Tibial nerve (tissue), 4 donors: Measurements from ENCODE around the gene BCAR3. TPM values are rescaled to one million over a fixed set of nuclear protein-coding genes. Genes with fewer than 3 reads are reported as not detected.
A peak's percentile ranks its signal among the peaks of the same experiment; 100 is the strongest.
"Not testable (repeated sequence)": the region's sequence is repeated elsewhere in the genome, so short reads cannot be mapped to it uniquely, and the experiment has no call there.

Experiments used
- DNase-seq, 2 donors: peaks; one replicate each; pipeline ENCODE4 v3.0.0-alpha.2; 2019; ENCODE audit warnings: low spot score in 2 of 2
- H3K27ac ChIP-seq, 4 donors: fragments of 200-600 bp; sonication (generic) in 3 of 4; one replicate each; pipeline ENCODE4 v1.5.1; 2017 to 2019; ENCODE audit warnings: mild to moderate bottlenecking in 1 of 4
- H3K27me3 ChIP-seq, 2 donors: fragments of 200-600 bp; sonication (generic) in 1 of 2; one replicate each; pipeline versions ENCODE4 v1.5.1 to v1.6.0; 2017 to 2019
- H3K36me3 ChIP-seq, 3 donors: fragments of 200-600 bp; sonication (generic); one replicate each; pipeline ENCODE4 v1.5.1; 2018 to 2019
- H3K4me1 ChIP-seq, 4 donors: fragments of 200-600 bp; sonication (generic) in 3 of 4; one replicate each; pipeline ENCODE4 v1.5.1; 2017 to 2019
- H3K4me3 ChIP-seq, 4 donors: fragments of 200-600 bp; sonication (generic) in 3 of 4; one replicate each; pipeline ENCODE4 v1.5.1; 2017 to 2019; ENCODE audit warnings: mild to moderate bottlenecking in 1 of 4, moderate library complexity in 1 of 4
- H3K9me3 ChIP-seq, 4 donors: fragments of 200-600 bp; sonication (generic) in 3 of 4; one replicate each; pipeline ENCODE4 v1.5.1; 2017 to 2019
- EP300 ChIP-seq, 2 donors: sonication (generic); formaldehyde crosslinking; IDR thresholded peaks; one replicate each; pipeline ENCODE4 v1.6.1; 2017; ENCODE audit warnings: antibody characterized with exemption in 2 of 2, mild to moderate bottlenecking in 1 of 2
- POLR2A ChIP-seq, 2 donors: fragments of 450-650 bp; IDR thresholded peaks; one replicate each; pipeline ENCODE4 v1.6.1; 2017; ENCODE audit warnings: antibody characterized with exemption in 2 of 2, mild to moderate bottlenecking in 2 of 2, moderate library complexity in 2 of 2
- WGBS, 2 donors: methylation state at CpG; one replicate each; pipeline ENCODE4 v1.1.5; 2018; 5-methylcytosine and 5-hydroxymethylcytosine counted together
- total RNA-seq, 4 donors: library from RNA; depleted of rRNA; stranded (reverse); fragments of >200 nt; gene quantifications; one replicate each; pipeline ENCODE4 v1.1.0, GENCODE V29; 2016
- TF ChIP-seq, protein P1 (sequence below), 5 experiments: fragments of 200-600 bp in 3 of 5; fragments of 450-650 bp in 2 of 5; sonication (generic) in 3 of 5; IDR thresholded peaks; one replicate each; pipeline ENCODE4 v1.5.1; 2016 to 2019; ENCODE audit warnings: antibody characterized with exemption in 5 of 5, mild to moderate bottlenecking in 3 of 5, moderate library complexity in 2 of 5

BCAR3 gene
- total RNA-seq, 4 donors from 2014 or later = 26.2 to 41.8 (median 36.5) TPM

GRCh38 chr1:93554883-93555872, 126.5 kb downstream of the BCAR3 start:
- peak overlapping the region in 2 of 4 donors; percentile 65 to 66 for H3K27ac ChIP-seq
- no peak overlapping the region for H3K4me3 ChIP-seq
- peaks cover 0 to 46% (median 28%) of the 10 kb centered on the region in 4 donors for H3K4me1 ChIP-seq
- H3K27me3 ChIP-seq = no peaks in the 10 kb centered on the region
- no peaks in the 10 kb centered on the region for H3K9me3 ChIP-seq
- TF ChIP-seq EP300 (IDR thresholded peaks at IDR 0.05) (peak in 1 of 2 donors; percentile 67), POLR2A (IDR thresholded peaks at IDR 0.05) (no peak)
- TF ChIP-seq, protein P1, sequence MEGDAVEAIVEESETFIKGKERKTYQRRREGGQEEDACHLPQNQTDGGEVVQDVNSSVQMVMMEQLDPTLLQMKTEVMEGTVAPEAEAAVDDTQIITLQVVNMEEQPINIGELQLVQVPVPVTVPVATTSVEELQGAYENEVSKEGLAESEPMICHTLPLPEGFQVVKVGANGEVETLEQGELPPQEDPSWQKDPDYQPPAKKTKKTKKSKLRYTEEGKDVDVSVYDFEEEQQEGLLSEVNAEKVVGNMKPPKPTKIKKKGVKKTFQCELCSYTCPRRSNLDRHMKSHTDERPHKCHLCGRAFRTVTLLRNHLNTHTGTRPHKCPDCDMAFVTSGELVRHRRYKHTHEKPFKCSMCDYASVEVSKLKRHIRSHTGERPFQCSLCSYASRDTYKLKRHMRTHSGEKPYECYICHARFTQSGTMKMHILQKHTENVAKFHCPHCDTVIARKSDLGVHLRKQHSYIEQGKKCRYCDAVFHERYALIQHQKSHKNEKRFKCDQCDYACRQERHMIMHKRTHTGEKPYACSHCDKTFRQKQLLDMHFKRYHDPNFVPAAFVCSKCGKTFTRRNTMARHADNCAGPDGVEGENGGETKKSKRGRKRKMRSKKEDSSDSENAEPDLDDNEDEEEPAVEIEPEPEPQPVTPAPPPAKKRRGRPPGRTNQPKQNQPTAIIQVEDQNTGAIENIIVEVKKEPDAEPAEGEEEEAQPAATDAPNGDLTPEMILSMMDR (IDR thresholded peaks at IDR 0.05) = no peak
- peaks cover 0 to 16% (median 0%) of the 10 kb centered on the region in 3 donors for H3K36me3 ChIP-seq
- DNase-seq = no peak
- WGBS, 2 donors = 49 to 54% methylated on average over 7 of the region's 7 CpGs

- H3K9me3 ChIP-seq, H3K36me3 ChIP-seq, H3K27me3 ChIP-seq, H3K4me3 ChIP-seq: not testable (repeated sequence)
- peaks cover 0 to 46% (median 28%) of the 10 kb centered on the region in 4 donors for H3K4me1 ChIP-seq
- peak in 1 of 2 donors; percentile 67 for DNase-seq
- peak overlapping the region in 3 of 4 donors; percentile 15 to 66 (median 65) for H3K27ac ChIP-seq
- peak; percentile 39 to 49 for TF ChIP-seq EP300 (IDR thresholded peaks at IDR 0.05)
- 27 to 31% methylated on average over 4 of the region's 4 CpGs for WGBS, 2 donors
Measured at GRCh38 chr1:93553886-93554490, 127.6 kb downstream of the BCAR3 start.

DNA sequence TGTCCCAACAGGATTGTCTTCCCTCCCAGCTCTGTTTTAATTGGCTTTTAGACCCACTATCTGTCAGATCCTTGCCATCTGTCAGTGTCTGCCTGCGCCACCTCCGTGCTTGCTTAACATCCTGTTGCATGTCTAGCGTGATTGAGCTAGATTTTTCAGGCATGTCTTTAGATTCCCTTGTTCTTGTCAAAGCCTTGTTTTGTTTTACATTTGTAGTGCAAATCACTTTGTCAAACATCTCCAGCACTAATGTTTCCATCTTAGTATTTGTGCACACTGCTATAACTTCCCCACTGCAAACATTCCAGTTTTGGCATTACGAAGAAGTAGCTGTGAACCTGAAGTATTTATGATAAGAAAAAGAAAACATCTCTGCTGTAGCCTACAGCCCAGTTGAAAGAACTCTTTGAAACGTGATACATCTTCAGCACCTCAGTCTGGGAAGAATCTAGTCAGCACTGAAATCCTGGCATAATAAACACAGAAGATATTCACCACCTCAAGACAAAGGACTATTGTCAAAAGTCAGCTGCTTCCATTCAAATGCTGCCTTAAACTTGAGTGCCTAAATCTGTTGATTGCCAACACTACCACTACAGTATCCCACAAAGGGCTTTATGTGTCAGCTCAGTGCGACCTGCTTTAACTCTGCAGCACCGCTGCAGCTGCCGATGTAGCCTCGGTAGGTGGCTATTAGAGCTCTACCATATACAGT, 128.7 kb downstream of the BCAR3 start:
- TF ChIP-seq EP300 (IDR thresholded peaks at IDR 0.05) (peak in 1 of 2 donors; percentile 27), POLR2A (IDR thresholded peaks at IDR 0.05) (no peak)
- no peaks in the 10 kb centered on the region for H3K9me3 ChIP-seq
- 33% methylated on average over 9 of the region's 9 CpGs for WGBS, 2 donors
- no peaks in the 10 kb centered on the region for H3K27me3 ChIP-seq
- H3K4me3 ChIP-seq = no peak overlapping the region
- no peak for DNase-seq
- peaks cover 0 to 46% (median 28%) of the 10 kb centered on the region in 4 donors for H3K4me1 ChIP-seq
- peaks cover 0 to 9% (median 0%) of the 10 kb centered on the region in 3 donors for H3K36me3 ChIP-seq
- peak overlapping the region in 2 of 4 donors; percentile 65 to 66 for H3K27ac ChIP-seq

DNA sequence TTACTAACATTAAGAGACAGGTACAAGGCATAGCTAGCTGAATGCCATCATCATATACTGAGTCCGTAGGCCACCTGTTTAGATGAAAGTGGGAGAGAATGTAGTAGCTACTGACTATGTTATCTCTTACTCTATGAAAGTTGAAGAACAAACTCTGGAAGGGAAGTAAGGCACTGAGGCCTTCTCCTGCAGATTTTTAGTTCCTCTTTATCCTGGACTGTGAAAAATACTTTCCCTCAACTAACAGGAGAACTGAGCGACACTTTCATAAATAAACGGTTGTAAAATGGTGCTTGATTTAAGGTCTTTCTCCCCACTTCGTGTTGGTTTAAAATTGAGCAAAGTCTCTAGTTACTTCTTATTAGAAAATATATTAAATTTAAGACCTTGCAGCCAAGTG, 131.8 kb downstream of the BCAR3 start:
- WGBS, 2 donors = 85 to 92% methylated on average over 4 of the region's 4 CpGs

GRCh38 chr1:93549131-93549530, 132.5 kb downstream of the BCAR3 start:
- no peaks in the 10 kb centered on the region for H3K27me3 ChIP-seq
- no peaks in the 10 kb centered on the region for H3K9me3 ChIP-seq
- peaks cover 0 to 9% (median 0%) of the 10 kb centered on the region in 3 donors for H3K36me3 ChIP-seq
- H3K4me1 ChIP-seq = peaks cover 0 to 27% (median 14%) of the 10 kb centered on the region in 4 donors
- no peak for DNase-seq
- H3K4me3 ChIP-seq = no peak overlapping the region
- WGBS, 2 donors = 89 to 93% methylated on average over 1 of the region's 1 CpG
- H3K27ac ChIP-seq = no peak overlapping the region
- TF ChIP-seq EP300 (IDR thresholded peaks at IDR 0.05) (no peak), POLR2A (IDR thresholded peaks at IDR 0.05) (no peak)
- TF ChIP-seq, protein P1 (IDR thresholded peaks at IDR 0.05) = no peak

More for the DNA sequence above, 131.8 kb downstream of the BCAR3 start:
- Histone ChIP-seq H3K4me3 (no peak overlapping the region), H3K4me1 (peaks cover 0 to 34% (median 21%) of the 10 kb centered on the region in 4 donors), H3K27ac (no peak overlapping the region), H3K27me3 (no peaks in the 10 kb centered on the region), H3K9me3 (no peaks in the 10 kb centered on the region), H3K36me3 (peaks cover 0 to 9% (median 0%) of the 10 kb centered on the region in 3 donors)
- TF ChIP-seq, protein P1 (IDR thresholded peaks at IDR 0.05) = no peak
- TF ChIP-seq EP300 (IDR thresholded peaks at IDR 0.05) = no peak
- no peak for TF ChIP-seq POLR2A (IDR thresholded peaks at IDR 0.05)
- DNase-seq = no peak
